ENCODE data around the gene DGKH.

DGKH gene

GRCh38 chr13:42041684-42042035 lies 6.8 kb upstream of the DGKH start:
- Histone ChIP-seq H3K36me3 (ENCODE audit: control insufficient read depth, insufficient read depth, low read length) (no peaks in the 10 kb centered on the region), H3K27me3 (ENCODE audit: control insufficient read depth, insufficient read depth, low read length) (peaks cover 76% of the 10 kb centered on the region), H3K9ac (ENCODE audit: low read depth, low read length) (no peak overlapping the region)

GRCh38 chr13:42043676-42044075 lies 4.8 kb upstream of the DGKH start:
- Histone ChIP-seq H3K4me3 (ENCODE audit: low read depth, low read length) (no peak overlapping the region), H3K4me1 (ENCODE audit: control insufficient read depth, insufficient read depth, low read length) (peaks cover 2% of the 10 kb centered on the region), H3K9me3 (ENCODE audit: control insufficient read depth, insufficient read depth, low read length) (no peaks in the 10 kb centered on the region), H3K27me3 (ENCODE audit: control insufficient read depth, insufficient read depth, low read length) (peaks cover 68% of the 10 kb centered on the region), H3K36me3 (ENCODE audit: control insufficient read depth, insufficient read depth, low read length) (no peaks in the 10 kb centered on the region), H3K9ac (ENCODE audit: low read depth, low read length) (no peak overlapping the region)

More at GRCh38 chr13:42041684-42042035, 6.8 kb upstream of the DGKH start:
- Histone ChIP-seq H3K9me3 (ENCODE audit: control insufficient read depth, insufficient read depth, low read length) (no peaks in the 10 kb centered on the region), H3K4me1 (ENCODE audit: control insufficient read depth, insufficient read depth, low read length) (peaks cover 2% of the 10 kb centered on the region), H3K4me3 (ENCODE audit: low read depth, low read length) (peak overlapping the region; percentile 83)

GRCh38 chr13:42046448-42046847 lies 2.0 kb upstream of the DGKH start:
- no peaks in the 10 kb centered on the region for H3K9me3 ChIP-seq (ENCODE audit: control insufficient read depth, insufficient read depth, low read length)
- no peak overlapping the region for H3K9ac ChIP-seq (ENCODE audit: low read depth, low read length)
- no peaks in the 10 kb centered on the region for H3K4me1 ChIP-seq (ENCODE audit: control insufficient read depth, insufficient read depth, low read length)
- H3K36me3 ChIP-seq (ENCODE audit: control insufficient read depth, insufficient read depth, low read length) = no peaks in the 10 kb centered on the region
- H3K27me3 ChIP-seq (ENCODE audit: control insufficient read depth, insufficient read depth, low read length) = peaks cover 53% of the 10 kb centered on the region
- H3K4me3 ChIP-seq (ENCODE audit: low read depth, low read length) = no peak overlapping the region

GRCh38 chr13:42047561-42048341 lies 697 bp upstream of the DGKH start:
- Histone ChIP-seq H3K36me3 (ENCODE audit: control insufficient read depth, insufficient read depth, low read length) (no peaks in the 10 kb centered on the region), H3K4me3 (ENCODE audit: low read depth, low read length) (peak overlapping the region; percentile 90), H3K4me1 (ENCODE audit: control insufficient read depth, insufficient read depth, low read length) (no peaks in the 10 kb centered on the region), H3K9ac (ENCODE audit: low read depth, low read length) (peak overlapping the region; percentile 82), H3K27me3 (ENCODE audit: control insufficient read depth, insufficient read depth, low read length) (peaks cover 40% of the 10 kb centered on the region), H3K9me3 (ENCODE audit: control insufficient read depth, insufficient read depth, low read length) (no peaks in the 10 kb centered on the region)

GRCh38 chr13:42048684-42049453 lies 421 bp downstream of the DGKH start:
- H3K36me3 ChIP-seq (ENCODE audit: control insufficient read depth, insufficient read depth, low read length) = no peaks in the 10 kb centered on the region
- H3K4me3 ChIP-seq (ENCODE audit: low read depth, low read length) = peak overlapping the region; percentile 90
- peak overlapping the region; percentile 50 for H3K9ac ChIP-seq (ENCODE audit: low read depth, low read length)
- H3K27me3 ChIP-seq (ENCODE audit: control insufficient read depth, insufficient read depth, low read length) = peaks cover 33% of the 10 kb centered on the region
- H3K4me1 ChIP-seq (ENCODE audit: control insufficient read depth, insufficient read depth, low read length) = no peaks in the 10 kb centered on the region
- H3K9me3 ChIP-seq (ENCODE audit: control insufficient read depth, insufficient read depth, low read length) = no peaks in the 10 kb centered on the region

- peak overlapping the region; percentile 81 for H3K4me3 ChIP-seq (ENCODE audit: low read depth, low read length)
- H3K27me3 ChIP-seq (ENCODE audit: control insufficient read depth, insufficient read depth, low read length) = peaks cover 33% of the 10 kb centered on the region
- H3K9ac ChIP-seq (ENCODE audit: low read depth, low read length) = peak overlapping the region; percentile 50
- H3K9me3 ChIP-seq (ENCODE audit: control insufficient read depth, insufficient read depth, low read length) = no peaks in the 10 kb centered on the region
- no peaks in the 10 kb centered on the region for H3K36me3 ChIP-seq (ENCODE audit: control insufficient read depth, insufficient read depth, low read length)
- no peaks in the 10 kb centered on the region for H3K4me1 ChIP-seq (ENCODE audit: control insufficient read depth, insufficient read depth, low read length)
These were observed 986 bp downstream of the DGKH start for GRCh38 chr13:42049454-42049813.

GRCh38 chr13:42054798-42055499 lies 6.5 kb downstream of the DGKH start:
- Histone ChIP-seq H3K4me1 (ENCODE audit: control insufficient read depth, insufficient read depth, low read length) (no peaks in the 10 kb centered on the region), H3K9ac (ENCODE audit: low read depth, low read length) (no peak overlapping the region)

GRCh38 chr13:42055500-42056085 lies 7.1 kb downstream of the DGKH start:
- Histone ChIP-seq H3K9ac (ENCODE audit: low read depth, low read length) (no peak overlapping the region), H3K4me3 (ENCODE audit: low read depth, low read length) (no peak overlapping the region), H3K27me3 (ENCODE audit: control insufficient read depth, insufficient read depth, low read length) (no peaks in the 10 kb centered on the region), H3K4me1 (ENCODE audit: control insufficient read depth, insufficient read depth, low read length) (no peaks in the 10 kb centered on the region), H3K9me3 (ENCODE audit: control insufficient read depth, insufficient read depth, low read length) (no peaks in the 10 kb centered on the region), H3K36me3 (ENCODE audit: control insufficient read depth, insufficient read depth, low read length) (peaks cover 2% of the 10 kb centered on the region)

More at GRCh38 chr13:42054798-42055499, 6.5 kb downstream of the DGKH start:
- no peaks in the 10 kb centered on the region for H3K9me3 ChIP-seq (ENCODE audit: control insufficient read depth, insufficient read depth, low read length)
- H3K36me3 ChIP-seq (ENCODE audit: control insufficient read depth, insufficient read depth, low read length) = peaks cover 2% of the 10 kb centered on the region
- H3K27me3 ChIP-seq (ENCODE audit: control insufficient read depth, insufficient read depth, low read length) = no peaks in the 10 kb centered on the region
- no peak overlapping the region for H3K4me3 ChIP-seq (ENCODE audit: low read depth, low read length)

GRCh38 chr13:42056146-42056545 lies 7.7 kb downstream of the DGKH start:
- H3K9me3 ChIP-seq (ENCODE audit: control insufficient read depth, insufficient read depth, low read length) = no peaks in the 10 kb centered on the region
- H3K36me3 ChIP-seq (ENCODE audit: control insufficient read depth, insufficient read depth, low read length) = peaks cover 2% of the 10 kb centered on the region
- no peak overlapping the region for H3K4me3 ChIP-seq (ENCODE audit: low read depth, low read length)
- H3K27me3 ChIP-seq (ENCODE audit: control insufficient read depth, insufficient read depth, low read length) = no peaks in the 10 kb centered on the region
- no peaks in the 10 kb centered on the region for H3K4me1 ChIP-seq (ENCODE audit: control insufficient read depth, insufficient read depth, low read length)
- H3K9ac ChIP-seq (ENCODE audit: low read depth, low read length) = no peak overlapping the region

GRCh38 chr13:42056583-42056982 lies 8.1 kb downstream of the DGKH start:
- Histone ChIP-seq H3K9me3 (ENCODE audit: control insufficient read depth, insufficient read depth, low read length) (no peaks in the 10 kb centered on the region), H3K27me3 (ENCODE audit: control insufficient read depth, insufficient read depth, low read length) (no peaks in the 10 kb centered on the region), H3K9ac (ENCODE audit: low read depth, low read length) (no peak overlapping the region), H3K36me3 (ENCODE audit: control insufficient read depth, insufficient read depth, low read length) (peaks cover 2% of the 10 kb centered on the region), H3K4me3 (ENCODE audit: low read depth, low read length) (no peak overlapping the region), H3K4me1 (ENCODE audit: control insufficient read depth, insufficient read depth, low read length) (no peaks in the 10 kb centered on the region)

- Histone ChIP-seq H3K9me3 (ENCODE audit: control insufficient read depth, insufficient read depth, low read length) (no peaks in the 10 kb centered on the region), H3K4me1 (ENCODE audit: control insufficient read depth, insufficient read depth, low read length) (no peaks in the 10 kb centered on the region), H3K4me3 (ENCODE audit: low read depth, low read length) (no peak overlapping the region), H3K9ac (ENCODE audit: low read depth, low read length) (no peak overlapping the region), H3K36me3 (ENCODE audit: control insufficient read depth, insufficient read depth, low read length) (peaks cover 2% of the 10 kb centered on the region), H3K27me3 (ENCODE audit: control insufficient read depth, insufficient read depth, low read length) (no peaks in the 10 kb centered on the region)
These were observed 9.6 kb downstream of the DGKH start for GRCh38 chr13:42057918-42058530.
